OCI-LY7 (cell line): ENCODE results near the gene MAP1B.
A peak's percentile ranks its signal among the peaks of the same experiment; 100 is the strongest.

ENCODE experiments used
- EZH2phosphoT487 ChIP-seq: fragments of 200-600 bp; sonication (generic); IDR thresholded peaks from 2 replicates; pipeline ENCODE4 v1.6.1; 2018; ENCODE audit warnings: low read depth, borderline replicate concordance, mild to moderate bottlenecking, mixed run types, antibody characterized with exemption, low read length, moderate library complexity, mixed read lengths
- TF ChIP-seq, protein P1 (sequence below): fragments of 200-600 bp; sonication (generic); conservative IDR thresholded peaks from 2 replicates; pipeline ENCODE4 v1.5.1; 2014; ENCODE audit warnings: mild to moderate bottlenecking, antibody characterized with exemption, low read length, moderate library complexity, mixed read lengths

DNA sequence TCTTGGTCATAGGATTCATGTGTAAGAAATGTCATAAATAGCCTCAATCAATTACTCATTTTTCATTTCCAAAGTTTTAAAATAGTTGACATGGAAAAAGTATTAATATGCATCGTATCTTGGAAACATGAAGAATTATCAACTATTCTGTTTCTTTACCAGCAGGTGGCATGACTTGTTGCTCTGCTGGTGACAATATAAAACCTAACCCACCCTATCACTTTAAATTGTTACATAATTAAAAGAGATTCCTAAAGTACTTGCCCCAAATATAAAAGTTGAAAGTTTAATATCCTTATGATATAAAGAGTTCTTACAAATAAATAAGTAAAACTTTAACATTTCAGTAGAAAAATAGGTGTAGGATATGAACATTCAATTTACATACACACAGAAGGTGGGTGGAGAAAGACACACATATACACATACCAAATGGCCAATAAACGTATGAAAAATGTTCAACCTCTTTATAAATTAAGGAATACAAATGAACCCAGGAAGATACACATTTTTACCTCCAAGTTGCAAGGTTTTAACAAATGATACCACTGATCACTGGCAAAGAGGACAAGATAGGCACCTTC lies 30.6 kb downstream of the MAP1B start:
- TF ChIP-seq EZH2phosphoT487, result no peak
- TF ChIP-seq, protein P1, sequence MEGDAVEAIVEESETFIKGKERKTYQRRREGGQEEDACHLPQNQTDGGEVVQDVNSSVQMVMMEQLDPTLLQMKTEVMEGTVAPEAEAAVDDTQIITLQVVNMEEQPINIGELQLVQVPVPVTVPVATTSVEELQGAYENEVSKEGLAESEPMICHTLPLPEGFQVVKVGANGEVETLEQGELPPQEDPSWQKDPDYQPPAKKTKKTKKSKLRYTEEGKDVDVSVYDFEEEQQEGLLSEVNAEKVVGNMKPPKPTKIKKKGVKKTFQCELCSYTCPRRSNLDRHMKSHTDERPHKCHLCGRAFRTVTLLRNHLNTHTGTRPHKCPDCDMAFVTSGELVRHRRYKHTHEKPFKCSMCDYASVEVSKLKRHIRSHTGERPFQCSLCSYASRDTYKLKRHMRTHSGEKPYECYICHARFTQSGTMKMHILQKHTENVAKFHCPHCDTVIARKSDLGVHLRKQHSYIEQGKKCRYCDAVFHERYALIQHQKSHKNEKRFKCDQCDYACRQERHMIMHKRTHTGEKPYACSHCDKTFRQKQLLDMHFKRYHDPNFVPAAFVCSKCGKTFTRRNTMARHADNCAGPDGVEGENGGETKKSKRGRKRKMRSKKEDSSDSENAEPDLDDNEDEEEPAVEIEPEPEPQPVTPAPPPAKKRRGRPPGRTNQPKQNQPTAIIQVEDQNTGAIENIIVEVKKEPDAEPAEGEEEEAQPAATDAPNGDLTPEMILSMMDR, result peak; percentile 88
